GM12864 (cell line): ENCODE results near the gene PLEKHA6.

ENCODE experiments used
- DNase-seq: peaks from one replicate; pipeline ENCODE4 v3.0.0-alpha.2; 2011; ENCODE audit warnings: low read depth
- H3K4me3 ChIP-seq: 2 replicates; pipeline ENCODE4 v1.5.1; 2011; ENCODE audit warnings: mild to moderate bottlenecking, low read depth, low read length, control low read depth
- CTCF ChIP-seq: IDR thresholded peaks from 2 replicates; pipeline ENCODE4 v1.5.1; 2011; ENCODE audit warnings: low read depth, mild to moderate bottlenecking, moderate library complexity, low read length, control low read depth, inconsistent platforms; ENCODE audit errors: missing control alignments

Gene PLEKHA6

DNA sequence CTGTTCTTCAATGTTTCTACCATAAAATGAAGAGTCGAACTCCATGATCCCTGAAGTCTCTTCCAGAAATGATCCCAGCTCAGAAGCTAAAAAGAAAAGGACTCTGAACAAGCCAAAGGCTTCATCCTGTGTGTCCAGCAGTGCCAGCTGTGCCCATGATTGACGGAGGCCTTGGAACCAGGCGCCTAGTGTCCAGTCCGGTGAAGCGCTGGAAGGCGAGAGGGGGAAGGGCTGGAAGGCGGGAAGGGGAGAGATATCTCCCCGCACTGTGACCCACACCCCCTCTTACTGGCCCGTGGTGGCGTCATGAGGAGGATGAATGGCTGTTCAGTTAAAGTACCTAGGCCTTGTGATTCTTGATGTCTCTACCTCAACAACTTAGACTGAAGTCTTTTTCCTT is 10.4 kb upstream of the PLEKHA6 start:
- no peak for TF ChIP-seq CTCF
- no peak for DNase-seq
- H3K4me3 ChIP-seq = no peak overlapping the region

DNA sequence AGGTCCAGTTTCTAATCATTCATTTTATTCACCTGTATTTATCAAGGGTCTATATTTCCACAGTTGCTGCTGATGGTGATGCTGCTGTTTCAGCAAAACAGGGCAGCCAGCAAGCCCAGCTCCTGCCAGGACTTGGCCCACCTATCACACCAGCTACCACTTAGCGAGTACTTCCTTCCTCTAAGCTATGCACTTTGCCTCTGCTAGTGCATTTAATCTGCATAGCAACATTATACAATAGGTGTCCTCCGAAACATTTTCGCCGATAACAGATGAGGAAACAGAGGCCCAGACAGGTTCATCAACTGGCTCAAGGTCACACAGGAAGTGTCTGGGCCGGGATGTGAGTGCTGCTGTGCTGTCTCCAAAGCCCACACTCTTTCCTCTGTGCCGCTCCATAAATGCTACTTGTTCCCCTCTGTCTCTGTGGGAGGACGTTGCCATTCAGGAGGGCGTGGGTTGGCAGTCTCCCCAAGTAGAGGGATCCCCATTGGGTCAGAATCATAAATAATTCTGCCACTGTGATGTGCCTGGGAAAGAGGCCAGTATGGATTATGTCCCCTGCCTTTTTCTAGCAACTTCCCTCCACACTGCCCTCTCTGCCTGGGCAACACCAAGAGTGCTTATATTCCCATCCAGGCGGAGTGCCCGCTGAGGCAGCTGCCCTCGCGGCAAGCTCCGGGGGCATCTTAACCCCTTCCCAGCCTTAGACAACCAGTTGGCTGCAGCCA is 9.4 kb upstream of the PLEKHA6 start:
- no peak for TF ChIP-seq CTCF
- DNase-seq = no peak

DNA sequence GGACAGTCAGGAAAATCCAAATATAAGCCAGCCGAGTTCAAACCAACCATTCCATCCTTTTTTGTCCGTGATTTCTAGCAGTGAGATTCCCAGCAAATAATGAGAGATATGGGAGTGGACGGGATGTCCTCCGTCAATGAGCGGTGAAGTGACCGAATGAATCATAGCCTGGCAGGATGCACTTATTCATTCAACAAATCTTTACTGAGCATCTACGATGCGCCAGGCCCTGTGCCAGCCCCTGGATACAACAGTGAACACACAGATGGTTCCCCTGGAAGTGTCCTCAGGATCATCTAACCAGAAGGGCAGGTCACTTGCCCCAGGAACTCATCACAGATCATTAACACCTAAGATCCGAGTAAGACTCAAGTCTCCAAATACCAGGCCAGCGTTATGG is 8.2 kb upstream of the PLEKHA6 start:
- no peak for DNase-seq
- no peak overlapping the region for H3K4me3 ChIP-seq
- TF ChIP-seq CTCF = no peak

More for the DNA sequence above, 9.4 kb upstream of the PLEKHA6 start:
- H3K4me3 ChIP-seq = no peak overlapping the region

- no peak overlapping the region for H3K4me3 ChIP-seq
- DNase-seq = no peak
- TF ChIP-seq CTCF = no peak
Observed at GRCh38 chr1:204367193-204367858, 7.6 kb upstream of the PLEKHA6 start.

- no peak for DNase-seq
- no peak overlapping the region for H3K4me3 ChIP-seq
- TF ChIP-seq CTCF = peak; percentile 49
Observed at GRCh38 chr1:204366759-204367158, 7.0 kb upstream of the PLEKHA6 start.

DNA sequence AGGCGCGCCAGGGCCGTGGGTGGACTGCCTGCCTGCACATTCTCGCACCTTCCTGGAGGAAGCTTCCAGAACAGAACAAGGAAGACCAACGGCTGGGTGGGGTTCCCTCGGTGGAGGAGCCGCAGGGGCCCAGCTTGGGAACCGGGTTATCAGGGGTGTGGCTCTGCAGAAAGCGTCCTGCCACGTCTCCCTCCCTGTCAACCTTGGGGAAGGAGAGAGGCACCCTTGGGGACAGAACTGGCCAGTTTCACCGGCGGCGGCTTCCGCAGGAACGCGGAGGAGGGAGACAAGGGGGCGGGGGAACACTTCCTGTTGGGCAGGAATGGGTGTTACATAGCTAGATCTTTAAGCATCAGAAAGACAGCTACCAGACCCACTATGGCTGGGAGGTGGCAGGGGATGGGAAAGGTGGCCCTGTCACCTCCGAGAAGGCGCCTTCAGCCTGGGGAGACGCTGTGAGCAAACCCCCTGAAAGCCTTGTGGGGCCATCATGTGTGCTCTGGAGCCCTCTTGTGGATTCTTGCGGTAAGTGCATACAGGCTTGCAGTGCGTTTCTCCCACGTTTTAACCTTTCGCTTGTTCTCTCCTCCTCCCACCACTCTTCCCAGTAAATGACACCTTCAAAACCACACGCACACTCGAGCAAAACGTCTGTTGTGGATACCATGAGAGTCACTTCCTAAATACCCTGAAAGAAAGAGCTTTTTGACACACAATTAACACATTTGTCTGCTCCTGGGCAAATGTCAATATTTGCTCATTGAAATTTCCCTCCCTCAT is 3.8 kb upstream of the PLEKHA6 start:
- peak; percentile 99 for TF ChIP-seq CTCF
- H3K4me3 ChIP-seq = peak overlapping the region; percentile 42
- DNase-seq = peak; percentile 42
